ENCODE data around the gene ZFX.

Gene ZFX

DNA sequence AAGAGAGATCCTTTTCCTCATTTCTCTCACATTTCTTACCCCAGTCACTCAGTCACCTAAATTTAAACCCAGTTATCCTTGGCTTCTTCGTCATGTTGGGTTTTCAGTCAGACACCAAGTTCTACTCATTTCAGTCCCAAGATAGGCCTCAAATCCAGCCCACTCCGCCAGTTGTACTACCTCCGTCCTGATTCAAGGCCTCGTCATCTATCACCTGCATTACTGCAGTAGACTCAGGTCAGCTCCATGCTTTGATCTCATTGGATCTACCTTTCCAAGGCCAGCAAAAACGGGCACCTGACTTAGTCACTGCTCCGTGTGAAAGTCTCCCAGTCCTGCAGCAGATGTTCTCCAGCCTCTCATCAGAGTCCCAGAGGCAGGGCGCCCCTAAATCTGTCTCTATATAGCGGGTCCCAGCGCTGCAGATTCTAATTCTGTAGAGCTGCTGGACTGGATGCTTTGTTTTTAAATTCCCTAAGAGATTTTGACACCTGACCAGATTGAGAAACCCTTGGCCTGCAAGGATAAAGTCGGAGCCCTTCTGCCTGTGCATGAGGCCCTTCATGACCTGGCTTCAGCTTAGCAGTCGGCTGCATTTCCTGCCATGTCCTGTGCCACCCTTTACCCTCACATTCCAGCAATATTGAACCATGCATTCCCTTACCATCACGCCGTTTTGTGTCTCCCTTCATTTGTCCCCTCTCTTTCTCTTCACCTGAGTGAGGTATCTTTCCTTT is 53.7 kb downstream of the ZFX start:
- DNase-seq, result no peak

DNA sequence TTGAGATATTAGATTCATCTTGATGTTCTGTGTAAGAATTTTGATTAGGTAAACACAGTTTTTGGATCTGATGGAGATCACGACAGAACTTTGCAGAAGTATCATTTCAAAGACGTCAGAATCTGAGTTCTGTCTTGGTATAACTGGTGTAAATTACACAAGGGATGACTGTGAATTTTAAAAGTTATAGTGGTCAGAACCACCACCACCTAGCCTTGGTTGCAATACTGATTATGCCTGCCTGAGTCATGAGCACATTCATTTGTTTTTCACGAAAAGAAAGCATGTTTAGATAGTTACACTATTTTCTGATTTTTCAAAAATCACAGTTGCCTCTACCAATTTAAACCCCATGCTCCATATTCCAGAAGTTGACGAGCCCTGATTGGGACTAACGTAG is 54.8 kb downstream of the ZFX start:
- no peak for DNase-seq

DNA sequence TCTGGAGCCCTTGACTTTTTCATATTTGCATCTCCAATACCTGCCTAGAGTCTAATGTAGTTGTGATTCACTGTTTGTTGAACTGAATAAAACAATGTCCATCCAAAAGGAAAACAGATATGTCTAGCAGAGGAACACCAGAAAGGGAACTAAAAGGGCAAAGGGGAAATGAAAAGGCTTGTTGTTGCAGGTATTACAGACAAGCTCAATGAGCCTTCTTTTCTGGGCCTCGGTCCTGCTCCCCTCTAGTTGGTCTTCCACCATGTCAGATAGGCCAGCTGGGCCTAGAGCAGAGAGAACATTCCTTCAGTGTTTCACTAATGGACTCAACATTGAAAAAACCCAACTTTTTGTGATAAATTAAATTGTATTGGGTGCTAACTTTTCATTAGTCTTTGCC is 55.4 kb downstream of the ZFX start:
- DNase-seq, result no peak

DNA sequence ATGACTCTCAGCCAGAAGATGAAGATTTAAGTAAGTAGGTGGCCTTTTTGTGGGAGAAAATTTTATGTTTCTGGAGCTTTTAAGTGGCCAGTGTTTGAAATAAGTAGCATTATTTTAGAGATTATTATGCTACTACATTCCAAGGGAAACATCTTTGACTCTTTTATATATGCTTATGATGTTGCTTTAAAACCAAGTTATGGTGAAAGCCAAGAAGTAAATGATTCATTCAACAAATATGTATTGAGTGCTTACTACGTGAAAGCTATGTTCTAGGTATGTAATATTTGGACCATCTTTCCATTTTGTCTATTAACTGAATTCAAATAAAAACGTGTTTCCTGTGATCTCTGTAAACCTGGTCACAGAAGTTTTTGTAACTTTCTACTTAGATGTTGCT is 58.3 kb downstream of the ZFX start:
- DNase-seq, result no peak

DNA sequence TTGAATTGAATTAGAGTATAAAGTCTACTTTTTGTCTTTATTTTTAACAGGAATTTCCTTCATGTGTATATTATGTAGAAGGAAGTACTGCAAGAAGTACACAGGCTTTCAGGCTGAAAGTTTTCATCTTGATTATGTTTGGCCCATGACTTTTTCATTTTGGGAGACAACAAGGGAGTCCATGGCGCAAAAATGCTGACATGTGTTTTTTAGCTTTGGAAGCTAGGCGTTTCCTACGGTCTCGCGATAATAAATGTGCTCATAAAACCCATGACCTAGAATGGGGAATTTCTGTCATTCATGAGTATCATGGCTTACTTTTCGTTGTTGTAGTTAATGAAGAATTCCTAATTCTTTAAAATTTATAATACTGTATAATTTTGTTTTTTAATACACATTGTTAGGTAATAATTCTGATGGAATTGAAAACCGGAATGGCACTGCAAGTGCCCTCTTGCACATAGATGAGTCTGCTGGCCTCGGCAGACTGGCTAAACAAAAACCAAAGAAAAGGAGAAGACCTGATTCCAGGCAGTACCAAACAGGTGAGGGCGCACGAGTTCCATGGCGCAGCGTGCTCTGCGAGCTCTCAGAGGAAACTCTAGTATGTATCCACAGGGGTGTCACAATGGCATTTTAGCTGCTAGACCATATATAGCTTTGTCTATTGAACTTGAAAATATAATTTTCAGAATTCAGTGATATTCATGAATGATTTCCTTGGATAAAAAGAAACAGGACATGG is 59.1 kb downstream of the ZFX start:
- no peak for DNase-seq

DNA sequence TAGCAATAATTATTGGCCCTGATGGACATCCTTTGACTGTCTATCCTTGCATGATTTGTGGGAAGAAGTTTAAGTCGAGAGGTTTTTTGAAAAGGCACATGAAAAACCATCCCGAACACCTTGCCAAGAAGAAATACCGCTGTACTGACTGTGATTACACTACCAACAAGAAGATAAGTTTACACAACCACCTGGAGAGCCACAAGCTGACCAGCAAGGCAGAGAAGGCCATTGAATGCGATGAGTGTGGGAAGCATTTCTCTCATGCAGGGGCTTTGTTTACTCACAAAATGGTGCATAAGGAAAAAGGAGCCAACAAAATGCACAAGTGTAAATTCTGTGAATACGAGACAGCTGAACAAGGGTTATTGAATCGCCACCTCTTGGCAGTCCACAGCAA is 60.7 kb downstream of the ZFX start:
- no peak for DNase-seq

DNA sequence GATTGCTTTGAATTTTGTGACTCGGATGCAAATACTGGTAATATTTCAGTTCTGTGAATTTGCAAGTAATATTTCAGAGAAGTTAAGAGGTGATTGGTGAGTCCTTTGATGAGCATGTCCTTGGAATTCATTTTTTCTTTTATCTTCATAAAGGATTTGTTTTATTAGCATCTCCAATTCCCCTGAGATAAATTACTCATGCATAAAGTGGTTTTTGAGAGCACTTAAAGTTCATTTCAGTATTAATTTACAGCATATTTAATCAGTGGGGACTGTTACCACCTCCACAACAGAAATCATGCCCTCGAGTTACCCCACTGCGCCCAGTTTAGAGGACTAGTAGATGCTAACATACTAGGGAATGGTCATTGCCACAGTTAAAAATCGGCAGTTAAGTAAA is 65.0 kb downstream of the ZFX start:
- DNase-seq, result no peak

DNA sequence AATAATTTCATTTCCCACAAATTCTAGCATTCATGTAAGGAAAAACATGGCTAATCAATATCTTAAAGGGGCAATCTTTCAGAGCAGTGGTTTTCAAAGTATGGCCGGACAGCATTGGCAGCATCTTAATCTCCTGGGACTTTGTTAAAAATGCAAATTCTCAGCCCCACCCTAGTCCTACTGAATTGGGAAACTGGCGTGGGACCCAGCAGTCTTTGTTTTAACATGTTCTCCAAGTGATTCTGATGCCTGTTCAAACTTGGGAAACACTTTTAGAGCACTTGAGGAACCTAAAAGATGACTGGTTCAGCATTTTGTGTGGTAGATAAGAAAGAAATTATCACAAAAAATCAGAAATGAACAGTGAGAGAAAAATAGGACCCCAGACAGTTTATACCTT is 65.7 kb downstream of the ZFX start:
- no peak for DNase-seq

DNA sequence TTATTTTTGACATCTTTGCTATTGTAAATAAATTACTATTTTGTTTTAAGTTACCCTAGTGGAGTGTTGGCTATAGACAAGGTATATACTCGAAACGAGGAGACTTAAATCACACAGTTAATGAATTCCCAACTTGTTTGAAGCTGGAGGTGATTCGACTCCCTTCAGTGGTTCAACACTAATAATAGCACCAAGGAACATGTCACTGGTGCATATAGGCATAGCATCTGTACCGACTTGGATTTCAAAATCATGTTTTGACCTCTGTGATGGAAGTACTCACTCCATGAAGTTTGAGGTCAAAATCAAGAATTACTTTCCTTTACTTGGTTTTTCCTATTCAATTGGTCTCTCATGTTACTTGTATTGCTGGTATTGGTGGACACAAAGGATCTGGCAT is 66.5 kb downstream of the ZFX start:
- DNase-seq, result no peak

DNA sequence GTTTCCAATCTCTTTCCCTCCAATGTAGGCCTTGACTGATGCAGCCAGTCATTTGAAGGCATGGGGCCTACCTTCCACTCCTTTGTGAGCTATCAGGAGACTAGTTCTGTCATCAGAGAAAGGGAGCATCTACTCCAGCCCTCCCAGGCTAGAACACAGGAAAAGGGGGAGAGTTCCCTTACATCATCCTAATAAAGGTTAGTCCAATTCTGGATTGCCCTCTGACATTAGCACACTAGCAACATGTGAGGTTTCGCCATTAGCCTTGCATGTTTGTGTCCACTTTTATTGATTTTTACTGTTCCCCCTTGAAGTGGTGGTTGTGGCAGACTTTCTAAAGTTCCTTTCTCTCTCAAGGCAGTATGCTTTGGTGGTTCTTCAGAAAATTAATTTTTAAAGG is 67.3 kb downstream of the ZFX start:
- no peak for DNase-seq

DNA sequence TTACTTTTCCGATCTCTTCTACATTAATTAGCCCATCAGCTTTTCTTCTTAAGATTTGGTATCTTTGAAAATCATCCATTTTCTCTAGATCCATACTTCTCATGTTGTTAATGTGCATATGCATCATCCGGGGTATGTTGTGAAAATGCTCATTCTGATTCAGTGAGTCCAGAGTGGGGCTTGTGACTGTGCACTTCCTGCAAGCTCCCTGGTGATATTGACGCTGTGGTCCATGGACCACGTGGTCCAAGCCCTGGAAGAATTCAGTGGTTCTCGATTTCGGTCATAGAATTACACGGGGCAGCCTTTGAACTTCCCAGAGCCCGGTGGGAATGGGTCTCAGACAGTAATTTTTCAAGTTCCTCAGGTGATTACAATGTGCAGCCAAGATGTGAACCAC is 69.8 kb downstream of the ZFX start:
- DNase-seq, result peak; percentile 9

DNA sequence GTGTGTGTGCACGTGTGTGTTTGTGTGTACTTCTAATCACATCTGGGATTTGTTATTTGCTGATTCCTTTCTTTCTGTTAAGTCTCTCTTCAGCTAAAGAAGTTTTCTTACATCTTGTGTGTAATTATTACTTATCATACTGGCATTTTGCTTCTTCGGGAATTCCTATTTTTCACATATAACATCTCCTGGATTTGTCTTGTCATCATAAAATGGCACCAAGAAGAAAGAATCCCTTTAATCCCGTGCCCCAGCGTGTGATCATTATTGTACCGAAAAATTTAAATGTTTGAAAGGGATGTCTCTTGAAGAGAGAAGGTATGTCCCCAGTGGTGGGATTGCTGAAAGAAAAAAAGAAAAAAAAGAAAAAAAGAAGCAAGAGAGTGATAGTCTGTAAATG is 72.3 kb downstream of the ZFX start:
- DNase-seq, result no peak

DNA sequence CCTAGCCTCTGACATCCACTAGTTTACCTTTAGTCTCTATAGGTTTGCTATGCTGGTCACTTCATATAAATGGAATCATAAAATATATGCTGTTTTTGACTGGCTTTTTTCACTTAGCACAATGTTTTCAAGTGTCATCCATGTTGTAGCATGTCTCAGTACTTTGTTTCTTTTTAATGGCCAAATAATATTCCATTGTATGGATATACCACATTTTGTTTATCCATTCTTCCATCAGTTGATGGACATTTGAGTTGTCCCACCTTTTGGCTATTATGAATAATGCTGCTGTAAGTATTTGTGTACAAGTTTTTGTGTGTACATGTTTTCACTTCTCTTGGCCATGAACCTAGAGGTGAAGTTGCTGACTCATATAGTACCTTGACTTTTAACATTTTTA is 75.7 kb downstream of the ZFX start:
- DNase-seq, result no peak

DNA sequence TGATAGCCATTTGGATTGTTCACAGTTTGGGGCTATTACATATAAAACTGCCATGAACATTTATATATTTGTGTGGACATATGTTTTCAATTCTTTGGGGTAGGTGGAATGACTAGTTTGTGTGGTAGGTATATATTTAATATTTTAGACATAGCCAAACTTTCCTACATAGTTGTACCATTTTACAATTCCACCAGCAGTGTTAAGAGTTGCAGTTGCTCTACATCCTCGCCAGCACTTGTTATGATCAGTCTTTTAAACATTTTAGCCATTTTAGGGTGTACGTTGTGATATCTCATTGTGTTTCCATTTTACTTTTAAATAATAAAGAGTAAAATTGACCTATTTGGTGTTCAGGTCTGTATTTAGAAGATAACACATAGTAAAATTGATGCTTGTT is 76.6 kb downstream of the ZFX start:
- DNase-seq, result no peak

DNA sequence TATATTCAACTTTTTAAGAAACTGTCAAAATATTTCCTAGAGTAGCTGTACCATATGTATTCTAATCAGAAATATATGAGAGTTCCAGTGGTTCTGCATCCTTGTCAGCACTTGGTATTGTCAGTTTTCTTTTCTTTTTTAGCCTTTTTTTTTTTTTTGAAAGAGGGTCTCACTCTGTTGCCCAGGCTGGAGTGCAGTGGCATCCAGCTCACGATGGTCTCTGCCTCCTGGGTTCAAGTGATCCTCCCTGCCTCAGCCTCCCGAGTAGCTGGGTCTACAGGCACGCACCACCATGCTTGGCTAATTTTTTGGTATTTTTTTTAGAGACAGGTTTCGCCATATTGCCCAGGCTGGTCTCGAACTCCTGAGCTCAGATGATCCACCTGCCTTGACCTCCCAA is 79.1 kb downstream of the ZFX start:
- no peak for DNase-seq

DNA sequence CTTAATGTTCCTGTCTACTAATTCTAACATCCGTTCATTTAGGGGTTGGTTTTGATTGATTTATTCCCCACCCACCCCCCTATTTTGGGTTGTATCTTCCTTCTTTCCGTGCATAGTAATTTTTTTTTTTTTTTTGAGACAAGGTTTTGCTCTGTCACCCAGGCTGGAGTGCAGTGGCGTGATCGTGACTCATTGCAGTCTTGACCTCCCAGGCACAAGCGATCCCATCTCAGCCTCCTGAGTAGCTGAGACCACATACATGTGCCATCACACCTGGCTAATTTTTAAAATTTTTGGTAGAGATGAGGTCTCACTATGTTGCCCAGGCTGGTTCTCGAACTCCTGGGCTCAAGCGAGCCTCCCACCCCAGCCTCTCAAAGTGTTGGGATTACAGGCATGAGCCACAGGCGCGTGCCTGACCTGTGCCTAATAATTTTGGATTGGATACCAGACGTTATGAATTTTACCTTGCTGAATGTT is 79.9 kb downstream of the ZFX start:
- DNase-seq, result no peak

DNA sequence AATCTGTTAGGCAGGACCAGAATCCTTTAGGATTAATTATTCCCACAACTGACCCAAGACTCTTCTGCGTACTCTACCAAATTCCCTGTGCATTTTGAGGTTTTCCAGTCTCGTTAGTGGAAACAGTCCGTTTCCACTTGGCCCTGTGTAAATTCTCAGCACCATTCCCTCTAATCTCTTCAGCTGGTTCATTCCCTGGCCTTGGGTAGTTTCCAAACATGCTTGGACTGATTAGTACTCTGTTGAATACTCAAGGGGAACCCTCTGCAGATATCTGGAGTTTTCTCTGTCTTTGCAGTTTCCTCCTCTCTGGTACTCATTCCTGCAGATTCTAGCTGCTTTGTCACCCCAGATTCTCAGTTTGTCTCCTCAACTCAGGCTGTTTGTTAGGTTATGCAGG is 80.4 kb downstream of the ZFX start:
- DNase-seq, result no peak

DNA sequence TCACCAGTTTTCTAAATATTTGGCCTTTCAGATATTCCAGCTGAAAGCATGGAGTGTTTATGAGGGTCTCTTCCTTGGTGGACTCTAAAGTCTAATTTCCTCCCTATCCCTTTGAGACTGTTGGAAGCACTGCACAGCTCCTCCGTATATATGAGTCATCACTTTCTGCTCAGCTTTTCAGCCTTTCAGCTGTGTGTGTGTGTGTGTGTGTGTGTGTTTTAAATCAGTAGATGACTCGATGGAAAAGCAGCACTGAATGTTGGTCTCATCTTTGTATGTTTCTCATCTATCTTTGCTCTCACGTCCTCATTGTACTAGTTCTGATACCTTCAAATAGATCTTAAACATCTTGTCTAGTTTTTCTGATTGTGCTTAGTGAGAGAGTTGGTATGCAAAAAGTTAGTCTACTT is 81.6 kb downstream of the ZFX start:
- peak; percentile 75 for DNase-seq

DNA sequence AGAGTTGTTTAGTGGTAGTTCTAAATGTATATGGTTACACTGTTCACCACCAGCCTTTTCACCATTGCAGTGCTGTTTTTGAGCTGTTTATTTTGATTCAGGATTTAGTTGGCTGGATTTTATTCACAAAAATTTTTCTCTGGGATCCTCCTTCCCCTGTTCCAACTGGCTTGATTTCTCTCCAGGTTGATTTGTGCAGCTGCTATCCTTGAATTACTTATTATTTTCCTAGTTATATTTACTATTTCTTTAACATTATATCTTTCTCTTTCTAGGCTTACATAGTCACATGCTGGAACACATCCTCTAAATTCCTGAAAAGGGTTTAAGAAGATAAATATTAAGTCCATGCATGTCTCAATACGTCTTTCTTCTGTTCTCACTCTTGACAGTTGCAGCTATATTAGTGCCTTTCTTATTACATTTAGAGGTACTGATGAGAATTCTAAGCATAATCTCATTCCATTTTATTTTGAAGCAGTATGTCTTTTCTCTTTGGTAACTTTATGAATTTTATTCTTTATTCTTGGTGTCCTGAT is 82.2 kb downstream of the ZFX start:
- DNase-seq, result no peak

DNA sequence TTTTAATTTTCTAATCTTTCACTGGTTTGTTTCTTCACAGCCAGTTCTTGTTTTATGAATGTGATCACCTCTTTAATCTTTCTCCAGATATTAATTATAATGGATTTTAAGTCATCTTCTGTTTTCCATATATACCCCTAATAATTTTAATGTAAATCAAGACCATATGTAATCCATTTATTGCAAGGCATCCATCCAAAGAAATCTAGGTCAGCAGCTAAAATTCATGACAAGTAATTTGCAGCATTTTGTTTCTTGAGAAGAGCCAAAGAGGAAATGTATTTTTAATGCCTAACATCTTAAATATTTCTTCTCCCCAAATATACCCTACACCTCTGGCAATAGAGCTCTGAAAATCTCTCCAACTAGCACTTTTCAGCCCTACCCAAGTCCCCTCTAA is 83.3 kb downstream of the ZFX start:
- no peak for DNase-seq

DNA sequence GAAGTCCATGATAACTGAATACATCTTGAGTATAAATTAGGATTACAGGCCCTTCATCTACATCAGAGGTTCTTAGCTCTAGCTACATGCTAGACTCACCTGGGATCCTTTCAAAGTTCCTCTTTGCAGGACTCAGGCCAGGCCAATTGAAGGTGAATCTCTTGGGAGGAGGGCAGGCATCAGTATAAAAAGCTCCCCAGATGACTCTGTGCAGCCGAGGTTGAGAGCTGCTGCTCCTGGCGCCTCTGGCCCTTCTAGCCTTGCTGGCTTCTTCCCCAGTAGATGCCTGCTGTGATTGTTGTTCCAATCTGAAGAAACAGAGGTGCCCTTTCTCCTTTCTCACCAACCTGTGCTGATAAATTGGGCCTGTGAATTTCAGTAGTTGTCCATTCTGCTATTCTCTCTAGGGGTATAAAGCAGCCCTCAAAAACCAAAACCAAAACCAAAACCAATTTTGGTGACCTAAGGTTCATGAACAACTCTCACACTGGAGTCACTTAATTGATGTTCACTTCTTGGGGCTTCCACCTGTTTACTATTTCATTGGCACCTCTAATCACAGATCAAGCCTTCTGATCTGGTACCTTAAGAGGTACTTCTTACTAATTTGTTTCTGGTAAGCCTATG is 85.7 kb downstream of the ZFX start:
- no peak for DNase-seq

DNA sequence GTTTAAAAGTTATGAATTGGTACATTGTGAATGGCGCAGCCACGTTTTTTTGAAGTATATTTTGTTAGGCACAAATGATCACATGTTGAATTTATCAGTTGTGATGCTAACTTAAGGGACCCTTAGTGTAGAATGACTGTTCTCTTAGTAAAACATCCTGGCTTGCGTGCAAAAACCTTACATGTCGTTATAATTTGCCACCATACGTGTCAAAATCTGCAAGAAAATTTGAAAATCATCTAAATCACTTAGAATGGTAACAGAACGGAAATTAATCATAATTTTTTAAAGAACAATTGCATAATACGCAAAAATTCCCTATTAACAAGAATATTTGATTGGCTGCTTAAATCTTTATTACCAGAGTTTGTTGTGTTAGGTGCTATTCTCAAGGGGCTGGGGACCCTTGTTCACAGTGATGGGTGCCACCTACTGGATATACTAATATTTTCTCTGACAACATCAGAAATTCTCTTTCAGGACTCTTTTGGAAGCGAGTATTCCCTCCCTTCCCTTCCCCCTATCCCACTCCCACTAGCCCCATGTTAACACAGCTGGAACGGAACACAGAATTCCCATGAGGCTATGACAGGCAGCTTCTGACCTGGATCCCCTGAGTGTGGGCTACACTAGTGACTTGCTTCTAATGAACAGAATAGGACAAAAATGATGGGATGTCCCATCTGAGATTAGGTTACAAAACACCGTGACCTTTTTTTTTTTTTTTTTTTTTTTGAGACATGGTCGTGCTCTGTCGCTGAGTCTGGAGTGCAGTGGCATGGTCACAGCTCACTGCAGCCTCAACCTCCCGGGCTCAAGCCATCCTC is 92.5 kb downstream of the ZFX start:
- peak; percentile 71 for DNase-seq

DNA sequence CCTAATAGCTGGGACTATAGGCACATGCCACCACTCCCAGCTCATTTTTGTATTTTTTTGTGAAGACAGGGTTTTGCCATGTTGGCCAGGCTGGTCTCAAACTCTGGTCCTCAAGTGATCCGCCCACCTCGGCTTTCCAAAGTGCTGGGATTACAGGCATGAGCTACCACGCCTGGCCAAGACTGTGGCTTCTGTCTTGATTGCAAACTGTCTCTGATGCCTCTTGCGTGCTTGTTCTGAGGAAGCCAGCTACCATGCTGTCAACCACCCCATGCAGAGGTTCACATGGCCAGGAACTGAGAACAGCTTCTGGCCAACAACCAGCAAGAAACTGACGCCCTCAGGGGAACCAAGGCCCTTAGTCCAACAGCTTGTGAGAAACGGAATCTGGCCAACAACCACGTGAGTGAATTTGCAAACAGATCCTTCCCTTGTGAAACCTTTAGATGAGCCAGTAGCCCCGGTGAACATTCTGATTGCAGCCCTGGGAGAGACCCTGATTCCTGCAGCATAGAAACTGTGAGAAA is 93.2 kb downstream of the ZFX start:
- DNase-seq, result no peak

Data from DMS53 (cell line).